ENCODE data around the gene YKT6.

YKT6 gene

DNA sequence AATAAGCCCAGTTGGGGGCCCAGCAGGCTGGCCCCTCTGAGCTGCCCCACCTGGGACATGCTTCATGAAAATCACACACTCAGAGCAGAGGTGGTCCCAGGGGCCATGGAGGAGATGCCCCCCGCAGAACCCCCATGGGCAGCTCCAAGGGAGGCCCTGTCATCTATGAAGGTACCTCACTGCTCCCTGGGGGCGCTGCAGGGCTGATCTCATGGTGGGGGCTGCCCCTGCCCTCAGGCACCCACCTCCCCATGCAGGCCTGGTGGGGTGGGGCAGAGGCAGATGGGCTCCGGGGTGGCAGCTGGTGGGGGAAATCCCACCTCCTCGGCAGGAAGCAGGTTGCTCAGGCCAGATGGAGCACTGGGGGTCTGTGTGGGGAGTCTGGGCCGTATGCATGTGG lies 60.5 kb downstream of the YKT6 start:
- Histone ChIP-seq H3K4me2 (ENCODE audit: low read depth, low read length) (no peak overlapping the region), H3K4me1 (ENCODE audit: low read length) (peaks cover 22% of the 10 kb centered on the region), H3K9me3 (replicated peaks; ENCODE audit: insufficient read depth, low read length) (no peaks in the 10 kb centered on the region), H3K36me3 (replicated peaks; ENCODE audit: insufficient read depth, low read length) (no peaks in the 10 kb centered on the region), H3K9ac (ENCODE audit: low read length) (no peak overlapping the region), H3K27ac (ENCODE audit: low read length) (no peak overlapping the region), H3F3A (ENCODE audit: insufficient read depth, low read length) (peaks cover 7% of the 10 kb centered on the region; the same call in 1 of the 2 replicates), H2AFZ (ENCODE audit: low read length) (no peak overlapping the region), H3K9me2 (replicated peaks; ENCODE audit: insufficient read depth, low read length) (no peaks in the 10 kb centered on the region), H3K79me2 (ENCODE audit: low read length) (no peaks in the 10 kb centered on the region), H3K27me3 (replicated peaks; ENCODE audit: insufficient read depth, low read length) (peaks cover 10% of the 10 kb centered on the region; the same call in 1 of the 2 replicates), H4K20me1 (ENCODE audit: insufficient read depth, low read length) (no peaks in the 10 kb centered on the region), H3K4me3 (ENCODE audit: low read length) (no peak overlapping the region)
- TF ChIP-seq EZH2phosphoT487 (IDR thresholded peaks at IDR 0.05; ENCODE audit: low read length) (no peak), EZH2 (optimal IDR thresholded peaks at IDR 0.05; ENCODE audit: low read depth, low read length) (no peak)
- TF ChIP-seq, protein P1, sequence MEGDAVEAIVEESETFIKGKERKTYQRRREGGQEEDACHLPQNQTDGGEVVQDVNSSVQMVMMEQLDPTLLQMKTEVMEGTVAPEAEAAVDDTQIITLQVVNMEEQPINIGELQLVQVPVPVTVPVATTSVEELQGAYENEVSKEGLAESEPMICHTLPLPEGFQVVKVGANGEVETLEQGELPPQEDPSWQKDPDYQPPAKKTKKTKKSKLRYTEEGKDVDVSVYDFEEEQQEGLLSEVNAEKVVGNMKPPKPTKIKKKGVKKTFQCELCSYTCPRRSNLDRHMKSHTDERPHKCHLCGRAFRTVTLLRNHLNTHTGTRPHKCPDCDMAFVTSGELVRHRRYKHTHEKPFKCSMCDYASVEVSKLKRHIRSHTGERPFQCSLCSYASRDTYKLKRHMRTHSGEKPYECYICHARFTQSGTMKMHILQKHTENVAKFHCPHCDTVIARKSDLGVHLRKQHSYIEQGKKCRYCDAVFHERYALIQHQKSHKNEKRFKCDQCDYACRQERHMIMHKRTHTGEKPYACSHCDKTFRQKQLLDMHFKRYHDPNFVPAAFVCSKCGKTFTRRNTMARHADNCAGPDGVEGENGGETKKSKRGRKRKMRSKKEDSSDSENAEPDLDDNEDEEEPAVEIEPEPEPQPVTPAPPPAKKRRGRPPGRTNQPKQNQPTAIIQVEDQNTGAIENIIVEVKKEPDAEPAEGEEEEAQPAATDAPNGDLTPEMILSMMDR (IDR thresholded peaks at IDR 0.05; ENCODE audit: low read length) = no peak
- no peak for DNase-seq

DNA sequence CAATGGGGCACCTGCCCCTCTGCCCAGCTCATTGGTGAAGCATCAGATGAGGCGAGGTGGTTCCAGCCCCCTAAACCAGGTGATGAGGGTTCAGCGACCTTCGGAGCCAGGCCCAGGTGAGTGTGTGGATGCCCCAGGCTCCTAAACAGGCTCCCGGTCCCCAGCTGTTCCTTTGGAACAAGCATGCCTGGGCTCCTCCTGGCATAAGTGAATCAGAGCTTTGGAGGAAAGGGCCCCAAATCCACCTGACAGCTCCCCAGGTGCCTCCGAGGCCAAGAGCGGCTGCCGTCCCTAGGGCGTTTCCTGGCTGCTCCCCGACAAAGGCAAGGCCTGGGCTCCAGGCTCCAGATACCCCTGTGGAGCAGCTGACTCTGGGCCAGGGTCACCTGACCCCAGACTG lies 61.3 kb downstream of the YKT6 start:
- H3K4me1 ChIP-seq (ENCODE audit: low read length) = peaks cover 22% of the 10 kb centered on the region
- H3K27ac ChIP-seq (ENCODE audit: low read length) = no peak overlapping the region
- peaks cover 7% of the 10 kb centered on the region; the same call in 1 of the 2 replicates for H3F3A ChIP-seq (ENCODE audit: insufficient read depth, low read length)
- no peaks in the 10 kb centered on the region for H3K79me2 ChIP-seq (ENCODE audit: low read length)
- H3K9me3 ChIP-seq (replicated peaks; ENCODE audit: insufficient read depth, low read length) = no peaks in the 10 kb centered on the region
- TF ChIP-seq, protein P1 (IDR thresholded peaks at IDR 0.05; ENCODE audit: low read length) = no peak
- no peak for TF ChIP-seq EZH2phosphoT487 (IDR thresholded peaks at IDR 0.05; ENCODE audit: low read length)
- TF ChIP-seq EZH2 (optimal IDR thresholded peaks at IDR 0.05; ENCODE audit: low read depth, low read length) = no peak
- H3K27me3 ChIP-seq (replicated peaks; ENCODE audit: insufficient read depth, low read length) = peaks cover 18% of the 10 kb centered on the region
- no peaks in the 10 kb centered on the region for H4K20me1 ChIP-seq (ENCODE audit: insufficient read depth, low read length)
- no peaks in the 10 kb centered on the region for H3K36me3 ChIP-seq (replicated peaks; ENCODE audit: insufficient read depth, low read length)
- H3K9ac ChIP-seq (ENCODE audit: low read length) = no peak overlapping the region
- H3K9me2 ChIP-seq (replicated peaks; ENCODE audit: insufficient read depth, low read length) = no peaks in the 10 kb centered on the region
- no peak overlapping the region for H3K4me3 ChIP-seq (ENCODE audit: low read length)
- DNase-seq = no peak
- H3K4me2 ChIP-seq (ENCODE audit: low read depth, low read length) = no peak overlapping the region
- H2AFZ ChIP-seq (ENCODE audit: low read length) = no peak overlapping the region

DNA sequence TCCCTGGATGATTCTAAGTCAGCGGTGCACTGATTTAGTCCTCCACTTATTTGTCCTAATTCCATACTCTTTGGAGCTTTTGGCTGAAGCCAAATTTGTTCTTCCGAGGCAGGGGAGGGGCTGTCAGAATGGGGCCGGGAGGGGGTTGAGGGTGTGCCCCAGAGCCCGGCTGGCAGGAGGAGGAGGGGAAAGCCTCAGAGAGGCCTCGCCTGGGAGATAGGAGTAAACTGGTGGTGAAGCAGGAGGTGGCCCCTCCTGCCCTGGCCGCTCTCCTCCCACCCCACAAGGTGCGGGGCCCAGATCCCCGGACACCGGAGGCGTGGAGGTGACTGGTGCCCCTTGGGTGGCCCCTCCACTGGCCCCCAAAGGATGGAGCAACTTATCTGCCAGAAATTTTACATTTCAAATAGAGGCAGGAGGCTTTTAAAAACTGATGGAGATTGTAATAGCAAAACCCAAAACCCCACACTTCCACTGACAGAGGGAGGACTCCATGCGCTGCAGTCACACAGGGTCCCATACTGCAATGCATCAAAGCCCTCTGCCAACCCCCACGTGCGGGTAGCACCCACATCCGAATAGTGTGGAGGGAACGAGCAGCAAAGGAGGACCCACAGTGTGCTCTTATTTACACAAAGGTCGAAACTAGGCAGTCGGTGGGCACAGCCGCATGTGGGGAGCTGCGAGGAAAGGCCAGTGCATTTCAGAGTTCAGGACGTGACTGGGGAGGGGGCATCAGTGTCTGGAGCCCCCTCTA lies 62.7 kb downstream of the YKT6 start:
- Histone ChIP-seq H3K79me2 (ENCODE audit: low read length) (no peaks in the 10 kb centered on the region), H3K9me3 (replicated peaks; ENCODE audit: insufficient read depth, low read length) (no peaks in the 10 kb centered on the region), H3K27me3 (replicated peaks; ENCODE audit: insufficient read depth, low read length) (peaks cover 33% of the 10 kb centered on the region), H4K20me1 (ENCODE audit: insufficient read depth, low read length) (no peaks in the 10 kb centered on the region), H3K4me3 (ENCODE audit: low read length) (no peak overlapping the region), H2AFZ (ENCODE audit: low read length) (no peak overlapping the region), H3K9ac (ENCODE audit: low read length) (no peak overlapping the region), H3F3A (ENCODE audit: insufficient read depth, low read length) (no peaks in the 10 kb centered on the region), H3K4me1 (ENCODE audit: low read length) (peaks cover 8% of the 10 kb centered on the region), H3K27ac (ENCODE audit: low read length) (no peak overlapping the region), H3K4me2 (ENCODE audit: low read depth, low read length) (no peak overlapping the region; the same call in 1 of the 2 replicates), H3K36me3 (replicated peaks; ENCODE audit: insufficient read depth, low read length) (no peaks in the 10 kb centered on the region), H3K9me2 (replicated peaks; ENCODE audit: insufficient read depth, low read length) (no peaks in the 10 kb centered on the region)
- TF ChIP-seq EZH2phosphoT487 (IDR thresholded peaks at IDR 0.05; ENCODE audit: low read length) (no peak), EZH2 (optimal IDR thresholded peaks at IDR 0.05; ENCODE audit: low read depth, low read length) (no peak)
- TF ChIP-seq, protein P1 (IDR thresholded peaks at IDR 0.05; ENCODE audit: low read length) = no peak
- no peak for DNase-seq

All from MM.1S (cell line).